Activated CD4-positive, alpha-beta T cell treated with anti-CD3 and anti-CD28 coated beads, Interleukin-2, amount 10 ng/mL, durations not matched to agents 7 days and 5 days (primary cell): ENCODE measurements around the gene AADACL4. TPM values are rescaled to one million over a fixed set of nuclear protein-coding genes. Genes with fewer than 3 reads are reported as not detected.
"Not testable (repeated sequence)": the region's sequence is repeated elsewhere in the genome, so short reads cannot be mapped to it uniquely, and the experiment has no call there.

Source experiments
- CTCF ChIA-PET: fragments of 350-600 bp; sonication (Branson Sonifier 250); formaldehyde crosslinking; loops from one replicate; lab custom pipeline; 2021; ENCODE audit warnings: antibody characterized with exemption; lab: Charles Lee
- POLR2A ChIA-PET: fragments of 350-600 bp; sonication (Branson Sonifier 250); formaldehyde crosslinking; loops from one replicate; lab custom pipeline; 2021; ENCODE audit warnings: antibody characterized with exemption; lab: Charles Lee
- DNase-seq: peaks from one replicate; pipeline ENCODE4 v3.0.0-alpha.2; 2020
- H3K27ac Mint-ChIP-seq: one replicate; pipeline ENCODE4 v1.8.0; 2021; ENCODE audit warnings: mild to moderate bottlenecking, moderate library complexity, mixed read lengths
- H3K27me3 Mint-ChIP-seq: one replicate; pipeline ENCODE4 v1.8.0; 2021; ENCODE audit warnings: mixed read lengths
- H3K36me3 Mint-ChIP-seq: one replicate; pipeline ENCODE4 v1.8.0; 2021; ENCODE audit warnings: low read depth, mixed read lengths
- H3K4me1 Mint-ChIP-seq: one replicate; pipeline ENCODE4 v1.8.0; 2021; ENCODE audit warnings: mixed read lengths
- H3K4me3 Mint-ChIP-seq: one replicate; pipeline ENCODE4 v1.8.0; 2021; ENCODE audit warnings: mild to moderate bottlenecking, moderate library complexity, mixed read lengths
- H3K9me3 Mint-ChIP-seq: one replicate; pipeline ENCODE4 v1.8.0; 2021; ENCODE audit warnings: mixed read lengths
- total RNA-seq, 2 experiments: library from RNA; stranded (reverse); gene quantifications; one replicate each; pipeline ENCODE4 v1.2.3, GENCODE V29; 2021

AADACL4 gene
- total RNA-seq, 2 experiments from 2014 or later = not detected

DNA sequence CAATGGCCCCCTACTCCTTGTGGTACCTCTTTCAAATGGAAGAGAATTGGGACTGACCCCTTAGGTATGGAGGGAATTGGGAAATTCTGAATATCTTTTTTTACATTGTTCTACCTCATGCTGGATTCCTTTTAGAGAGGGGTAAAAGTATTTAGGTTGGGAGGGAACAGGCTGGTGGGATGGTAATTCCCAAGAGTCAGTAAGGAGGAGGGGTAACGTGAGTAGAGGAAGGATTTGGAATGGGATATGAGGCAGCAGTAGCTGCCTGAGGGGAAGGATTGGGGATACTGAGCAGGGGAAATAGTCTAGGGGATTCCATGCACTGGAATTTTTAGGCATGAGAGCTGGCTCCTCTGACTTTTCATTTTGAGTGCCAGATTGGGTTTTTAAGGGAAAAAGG lies 68.2 kb downstream of the AADACL4 start:
- POLR2A ChIA-PET = no interaction called here
- Mint-ChIP-seq H3K36me3 (no peaks in the 10 kb centered on the region), H3K4me3 (no peak overlapping the region), H3K9me3 (no peaks in the 10 kb centered on the region), H3K4me1 (no peaks in the 10 kb centered on the region), H3K27me3 (peaks cover 20% of the 10 kb centered on the region), H3K27ac (no peak overlapping the region)
- CTCF ChIA-PET = no interaction called here
- DNase-seq = no peak

- ChIA-PET POLR2A (no interaction called here), CTCF (no interaction called here)
- H3K4me3 Mint-ChIP-seq = no peak overlapping the region
- no peaks in the 10 kb centered on the region for H3K9me3 Mint-ChIP-seq
- H3K36me3 Mint-ChIP-seq = no peaks in the 10 kb centered on the region
- no peak overlapping the region for H3K27ac Mint-ChIP-seq
- no peaks in the 10 kb centered on the region for H3K4me1 Mint-ChIP-seq
- peaks cover 18% of the 10 kb centered on the region for H3K27me3 Mint-ChIP-seq
- DNase-seq = no peak
Observed at GRCh38 chr1:12712929-12713328, 69.0 kb downstream of the AADACL4 start.

GRCh38 chr1:12713651-12714050 lies 69.8 kb downstream of the AADACL4 start:
- H3K9me3 Mint-ChIP-seq, H3K27ac Mint-ChIP-seq, POLR2A ChIA-PET, H3K4me3 Mint-ChIP-seq, H3K36me3 Mint-ChIP-seq, DNase-seq, CTCF ChIA-PET, H3K4me1 Mint-ChIP-seq: not testable (repeated sequence)
- peaks cover 18% of the 10 kb centered on the region for H3K27me3 Mint-ChIP-seq

DNA sequence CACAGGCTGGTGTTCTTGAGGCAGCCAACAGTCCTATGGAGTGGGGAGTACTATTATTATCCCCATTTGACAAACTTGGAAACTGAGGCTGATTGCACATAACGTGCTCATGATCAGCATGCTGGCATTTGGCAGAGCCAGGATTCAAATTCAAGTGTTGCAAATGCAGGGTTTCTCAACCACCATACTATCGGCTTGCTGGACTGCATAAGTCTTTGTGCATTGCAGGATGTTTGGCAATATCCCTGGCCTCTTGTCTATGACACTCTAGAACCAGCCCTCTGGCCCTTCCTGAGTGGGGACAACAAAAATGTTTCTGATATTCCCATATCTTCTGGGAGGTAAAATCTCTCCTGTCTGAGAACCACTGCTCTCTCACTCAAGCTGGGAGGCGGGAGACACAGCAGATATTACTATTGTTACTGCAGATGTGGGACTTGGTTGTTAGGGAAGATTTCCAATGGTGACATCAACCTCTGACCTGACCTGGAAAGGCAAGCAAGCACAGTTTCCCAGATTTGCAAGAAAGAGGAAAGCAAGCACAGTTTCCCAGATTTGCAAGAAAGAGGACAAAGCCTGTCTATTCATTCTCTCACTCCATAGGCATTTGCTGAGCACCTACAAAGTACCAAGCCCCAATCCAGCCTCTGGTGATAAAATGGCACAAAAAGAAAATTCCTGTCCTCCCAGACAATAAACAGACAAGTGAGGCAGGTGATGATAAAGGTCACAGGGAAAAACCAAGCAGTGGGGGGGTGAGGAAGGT lies 71.0 kb downstream of the AADACL4 start:
- POLR2A ChIA-PET = no interaction called here
- no peaks in the 10 kb centered on the region for H3K9me3 Mint-ChIP-seq
- DNase-seq = no peak
- CTCF ChIA-PET = no interaction called here
- H3K4me1 Mint-ChIP-seq = no peaks in the 10 kb centered on the region
- peaks cover 18% of the 10 kb centered on the region for H3K27me3 Mint-ChIP-seq
- no peak overlapping the region for H3K4me3 Mint-ChIP-seq
- no peaks in the 10 kb centered on the region for H3K36me3 Mint-ChIP-seq
- H3K27ac Mint-ChIP-seq = no peak overlapping the region

DNA sequence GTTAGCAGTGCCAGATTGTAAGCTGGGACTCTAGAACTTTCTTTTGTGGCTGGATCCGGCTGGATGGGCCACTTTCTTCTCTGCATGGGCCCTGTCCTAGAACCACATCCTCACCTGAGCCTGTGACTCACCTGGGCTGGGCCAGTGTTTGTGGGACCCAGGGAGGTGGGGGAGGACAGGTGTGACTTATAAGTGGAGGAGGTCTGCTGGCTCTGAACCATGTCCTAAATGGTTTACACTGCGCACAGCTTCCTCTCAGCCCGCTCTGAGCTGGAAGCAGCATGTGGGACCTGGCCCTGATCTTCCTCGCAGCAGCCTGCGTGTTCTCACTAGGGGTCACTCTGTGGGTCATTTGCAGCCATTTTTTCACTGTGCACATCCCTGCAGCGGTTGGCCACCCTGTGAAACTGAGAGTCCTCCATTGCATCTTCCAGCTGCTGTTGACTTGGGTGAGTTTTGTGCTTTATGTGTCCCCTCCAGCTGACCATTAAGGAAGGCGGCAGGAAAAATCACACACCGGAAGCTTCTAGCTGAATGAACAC lies 72.1 kb downstream of the AADACL4 start, which contains the start of gene AADACL3:
Gene AADACL3, plus strand, starts transcription at position 215 of the 542 bp plus-strand sequence. Its CDS starts 67 bp downstream, at position 282.
- Mint-ChIP-seq H3K4me3 (no peak within 1 kb of the TSS), H3K27me3 (peaks cover 10% of the 10 kb centered on the region), H3K9me3 (no peaks in the 10 kb centered on the region), H3K27ac (no peak within 1 kb of the TSS), H3K4me1 (no peaks in the 10 kb centered on the region), H3K36me3 (no peaks in the 10 kb centered on the region)
- ChIA-PET POLR2A (no interaction called here), CTCF (no interaction called here)
- no peak for DNase-seq

Other genes starting within 250 kb of the AADACL4 start
- 10 to 100 TPM; 30.3 to 31.2 TPM for gene DHRS3, start 25.9 kb upstream of the AADACL4 start, total RNA-seq
- gene AADACL3, start 72.0 kb downstream of the AADACL4 start, total RNA-seq = not detected
- gene CFAP107, start 102.1 kb downstream of the AADACL4 start, total RNA-seq = not detected
- gene PRAMEF12, start 129.7 kb downstream of the AADACL4 start, total RNA-seq = not detected
- not detected for gene PRAMEF1, start 147.3 kb downstream of the AADACL4 start, total RNA-seq
- gene PRAMEF11, start 187.3 kb downstream of the AADACL4 start, total RNA-seq = not detected
- not detected for gene HNRNPCL1, start 204.6 kb downstream of the AADACL4 start, total RNA-seq
- gene PRAMEF2, start 213.0 kb downstream of the AADACL4 start, total RNA-seq = not detected
- gene PRAMEF4, start 242.1 kb downstream of the AADACL4 start, total RNA-seq = not detected